ENCODE measurements around the gene PPEF2. TPM values are rescaled to one million over a fixed set of nuclear protein-coding genes. Genes with fewer than 3 reads are reported as not detected.
A peak's percentile ranks its signal among the peaks of the same experiment; 100 is the strongest.
"Not testable (repeated sequence)": the region's sequence is repeated elsewhere in the genome, so short reads cannot be mapped to it uniquely, and the experiment has no call there.

Gene PPEF2
- total RNA-seq, 3 donors from 2014 or later (not counting 1 experiment from before 2014, with no cell fraction given) = 0.21 to 0.33 (median 0.32) TPM

GRCh38 chr4:75849461-75849860, 52.8 kb downstream of the PPEF2 start:
- Mint-ChIP-seq H3K4me1 (peaks cover 0 to 4% of the 10 kb centered on the region in 2 donors), H3K9me3 (no peaks in the 10 kb centered on the region), H3K36me3 (no peaks in the 10 kb centered on the region), H3K27ac (no peak overlapping the region), H3K4me3 (no peak overlapping the region), H3K27me3 (ENCODE audit: low read depth in 2 of 2) (peaks cover 0 to 10% of the 10 kb centered on the region in 2 donors)
- H3K4me3 ChIP-seq (ENCODE audit: low read length) = no peak overlapping the region
- intact Hi-C loops (cut with micrococcal nuclease) = no loop called here
- no peaks in the 10 kb centered on the region for H3K9me3 ChIP-seq (ENCODE audit: control insufficient read depth, insufficient read depth, low read length)
- H3K4me1 ChIP-seq (ENCODE audit: control insufficient read depth, insufficient read depth, low read length) = no peaks in the 10 kb centered on the region
- H3K27ac ChIP-seq (ENCODE audit: low read length) = no peak overlapping the region
- TF ChIP-seq CTCF (IDR thresholded peaks at IDR 0.05) = no peak
- DNase-seq (no peak), ATAC-seq (no peak)
- no peaks in the 10 kb centered on the region for H3K36me3 ChIP-seq (ENCODE audit: control insufficient read depth, insufficient read depth, low read length)
- WGBS (ENCODE audit: insufficient coverage) = 63% methylated on average over 6 of the region's 6 CpGs
- no peaks in the 10 kb centered on the region for H3K27me3 ChIP-seq (ENCODE audit: control insufficient read depth, insufficient read depth, low read length)

GRCh38 chr4:75848891-75849290, 53.4 kb downstream of the PPEF2 start:
- no peak overlapping the region for H3K27ac Mint-ChIP-seq
- H3K9me3 Mint-ChIP-seq = no peaks in the 10 kb centered on the region
- no peak for DNase-seq
- H3K27me3 Mint-ChIP-seq (ENCODE audit: low read depth in 2 of 2) = peaks cover 0 to 7% of the 10 kb centered on the region in 2 donors
- no peak for ATAC-seq
- intact Hi-C loops (cut with micrococcal nuclease) = no loop called here
- H3K4me3 ChIP-seq (ENCODE audit: low read length) = no peak overlapping the region
- H3K36me3 ChIP-seq (ENCODE audit: control insufficient read depth, insufficient read depth, low read length) = no peaks in the 10 kb centered on the region
- H3K36me3 Mint-ChIP-seq = no peaks in the 10 kb centered on the region
- no peaks in the 10 kb centered on the region for H3K27me3 ChIP-seq (ENCODE audit: control insufficient read depth, insufficient read depth, low read length)
- peaks cover 0 to 4% of the 10 kb centered on the region in 2 donors for H3K4me1 Mint-ChIP-seq
- H3K27ac ChIP-seq (ENCODE audit: low read length) = no peak overlapping the region
- H3K4me1 ChIP-seq (ENCODE audit: control insufficient read depth, insufficient read depth, low read length) = no peaks in the 10 kb centered on the region
- WGBS (ENCODE audit: insufficient coverage) = 89% methylated on average over 1 of the region's 4 CpGs
- H3K9me3 ChIP-seq (ENCODE audit: control insufficient read depth, insufficient read depth, low read length) = no peaks in the 10 kb centered on the region
- no peak overlapping the region for H3K4me3 Mint-ChIP-seq
- no peak for TF ChIP-seq CTCF (IDR thresholded peaks at IDR 0.05)

- H3K4me3 Mint-ChIP-seq; H3K4me1 Mint-ChIP-seq; H3K27me3 Mint-ChIP-seq (ENCODE audit: low read depth in 2 of 2); H3K36me3 Mint-ChIP-seq; H3K4me1 ChIP-seq (ENCODE audit: control insufficient read depth, insufficient read depth, low read length); H3K27ac Mint-ChIP-seq; H3K27me3 ChIP-seq (ENCODE audit: control insufficient read depth, insufficient read depth, low read length); H3K36me3 ChIP-seq (ENCODE audit: control insufficient read depth, insufficient read depth, low read length); intact Hi-C loops (cut with micrococcal nuclease); H3K9me3 Mint-ChIP-seq; H3K4me3 ChIP-seq (ENCODE audit: low read length); H3K27ac ChIP-seq (ENCODE audit: low read length); H3K9me3 ChIP-seq (ENCODE audit: control insufficient read depth, insufficient read depth, low read length): not testable (repeated sequence)
- TF ChIP-seq CTCF (IDR thresholded peaks at IDR 0.05) = peak; percentile 66
- DNase-seq = peak in 1 of 2 donors; percentile 82
- peak; percentile 72 to 83 (median 73) for ATAC-seq
- WGBS (ENCODE audit: insufficient coverage) = 27% methylated on average over 14 of the region's 14 CpGs
These were observed 54.0 kb downstream of the PPEF2 start for GRCh38 chr4:75848171-75848760.

- H3K27me3 ChIP-seq (ENCODE audit: control insufficient read depth, insufficient read depth, low read length) = no peaks in the 10 kb centered on the region
- H3K36me3 ChIP-seq (ENCODE audit: control insufficient read depth, insufficient read depth, low read length) = no peaks in the 10 kb centered on the region
- Mint-ChIP-seq H3K36me3 (no peaks in the 10 kb centered on the region), H3K27me3 (ENCODE audit: low read depth in 2 of 2) (peaks cover 0 to 3% of the 10 kb centered on the region in 2 donors), H3K4me1 (peaks cover 0 to 4% of the 10 kb centered on the region in 2 donors), H3K9me3 (no peaks in the 10 kb centered on the region), H3K27ac (no peak overlapping the region), H3K4me3 (no peak overlapping the region)
- intact Hi-C loops (cut with micrococcal nuclease) = no loop called here
- H3K9me3 ChIP-seq (ENCODE audit: control insufficient read depth, insufficient read depth, low read length) = no peaks in the 10 kb centered on the region
- H3K4me3 ChIP-seq (ENCODE audit: low read length) = no peak overlapping the region
- DNase-seq (no peak), ATAC-seq (no peak)
- no peak for TF ChIP-seq CTCF (IDR thresholded peaks at IDR 0.05)
- H3K27ac ChIP-seq (ENCODE audit: low read length) = no peak overlapping the region
- H3K4me1 ChIP-seq (ENCODE audit: control insufficient read depth, insufficient read depth, low read length) = no peaks in the 10 kb centered on the region
- WGBS (ENCODE audit: insufficient coverage) = 86% methylated on average over 2 of the region's 2 CpGs
These were observed 56.3 kb downstream of the PPEF2 start for GRCh38 chr4:75845992-75846391.

All from natural killer cell (primary cell).